ENCODE results near the gene NT5DC4.

NT5DC4 gene

DNA sequence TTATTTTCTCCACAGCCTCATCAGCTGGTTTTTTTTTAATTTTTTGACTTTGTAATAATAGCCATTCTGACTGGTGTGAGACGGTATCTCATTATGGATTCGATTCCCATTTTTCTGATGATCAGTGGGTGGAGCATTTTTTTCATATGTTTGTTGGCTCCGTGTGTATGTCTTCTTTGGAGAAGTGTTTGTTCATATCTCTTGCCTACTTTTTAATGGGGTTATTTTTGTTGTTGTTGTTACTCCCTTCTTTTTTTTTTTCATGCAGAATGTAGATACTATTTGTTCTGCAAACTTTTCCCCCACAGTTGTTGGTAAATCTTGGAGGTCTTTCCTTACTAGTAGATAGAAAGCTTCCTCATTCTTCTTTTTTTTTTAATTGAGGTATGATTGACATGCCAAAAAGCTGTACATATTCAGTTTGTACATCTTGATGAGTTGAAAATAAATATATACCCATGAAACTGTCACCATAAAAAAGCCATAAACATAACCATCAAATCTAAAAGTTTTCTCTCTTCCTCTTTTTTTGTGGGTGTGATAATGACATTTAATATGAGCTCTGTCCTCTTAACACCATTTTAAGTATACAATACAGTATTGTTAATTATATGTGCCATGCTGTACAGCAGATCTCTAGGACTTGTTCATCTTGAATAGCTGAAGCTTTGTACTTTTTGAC is 21.8 kb upstream of the NT5DC4 start:
- H2AFZ ChIP-seq (ENCODE audit: low read length), result no peak overlapping the region
- no peaks in the 10 kb centered on the region for H4K20me1 ChIP-seq (ENCODE audit: insufficient read depth, low read length)
- no peaks in the 10 kb centered on the region for H3K9me2 ChIP-seq (replicated peaks; ENCODE audit: insufficient read depth, low read length)
- no peak overlapping the region for H3K4me3 ChIP-seq (ENCODE audit: low read length)
- H3K27ac ChIP-seq (ENCODE audit: low read length), result no peak overlapping the region
- H3K4me2 ChIP-seq (ENCODE audit: low read depth, low read length), result no peak overlapping the region
- no peaks in the 10 kb centered on the region for H3K79me2 ChIP-seq (ENCODE audit: low read length)
- DNase-seq, result no peak
- H3F3A ChIP-seq (ENCODE audit: insufficient read depth, low read length), result no peaks in the 10 kb centered on the region
- no peaks in the 10 kb centered on the region for H3K9me3 ChIP-seq (replicated peaks; ENCODE audit: insufficient read depth, low read length)
- no peaks in the 10 kb centered on the region for H3K27me3 ChIP-seq (replicated peaks; ENCODE audit: insufficient read depth, low read length)
- no peak overlapping the region for H3K9ac ChIP-seq (ENCODE audit: low read length)
- TF ChIP-seq EZH2 (optimal IDR thresholded peaks at IDR 0.05; ENCODE audit: low read depth, low read length) (no peak), EZH2phosphoT487 (IDR thresholded peaks at IDR 0.05; ENCODE audit: low read length) (no peak)
- TF ChIP-seq, protein P1, sequence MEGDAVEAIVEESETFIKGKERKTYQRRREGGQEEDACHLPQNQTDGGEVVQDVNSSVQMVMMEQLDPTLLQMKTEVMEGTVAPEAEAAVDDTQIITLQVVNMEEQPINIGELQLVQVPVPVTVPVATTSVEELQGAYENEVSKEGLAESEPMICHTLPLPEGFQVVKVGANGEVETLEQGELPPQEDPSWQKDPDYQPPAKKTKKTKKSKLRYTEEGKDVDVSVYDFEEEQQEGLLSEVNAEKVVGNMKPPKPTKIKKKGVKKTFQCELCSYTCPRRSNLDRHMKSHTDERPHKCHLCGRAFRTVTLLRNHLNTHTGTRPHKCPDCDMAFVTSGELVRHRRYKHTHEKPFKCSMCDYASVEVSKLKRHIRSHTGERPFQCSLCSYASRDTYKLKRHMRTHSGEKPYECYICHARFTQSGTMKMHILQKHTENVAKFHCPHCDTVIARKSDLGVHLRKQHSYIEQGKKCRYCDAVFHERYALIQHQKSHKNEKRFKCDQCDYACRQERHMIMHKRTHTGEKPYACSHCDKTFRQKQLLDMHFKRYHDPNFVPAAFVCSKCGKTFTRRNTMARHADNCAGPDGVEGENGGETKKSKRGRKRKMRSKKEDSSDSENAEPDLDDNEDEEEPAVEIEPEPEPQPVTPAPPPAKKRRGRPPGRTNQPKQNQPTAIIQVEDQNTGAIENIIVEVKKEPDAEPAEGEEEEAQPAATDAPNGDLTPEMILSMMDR (IDR thresholded peaks at IDR 0.05; ENCODE audit: low read length), result no peak
- H3K4me1 ChIP-seq (ENCODE audit: low read length), result no peaks in the 10 kb centered on the region
- no peaks in the 10 kb centered on the region for H3K36me3 ChIP-seq (replicated peaks; ENCODE audit: insufficient read depth, low read length)

DNA sequence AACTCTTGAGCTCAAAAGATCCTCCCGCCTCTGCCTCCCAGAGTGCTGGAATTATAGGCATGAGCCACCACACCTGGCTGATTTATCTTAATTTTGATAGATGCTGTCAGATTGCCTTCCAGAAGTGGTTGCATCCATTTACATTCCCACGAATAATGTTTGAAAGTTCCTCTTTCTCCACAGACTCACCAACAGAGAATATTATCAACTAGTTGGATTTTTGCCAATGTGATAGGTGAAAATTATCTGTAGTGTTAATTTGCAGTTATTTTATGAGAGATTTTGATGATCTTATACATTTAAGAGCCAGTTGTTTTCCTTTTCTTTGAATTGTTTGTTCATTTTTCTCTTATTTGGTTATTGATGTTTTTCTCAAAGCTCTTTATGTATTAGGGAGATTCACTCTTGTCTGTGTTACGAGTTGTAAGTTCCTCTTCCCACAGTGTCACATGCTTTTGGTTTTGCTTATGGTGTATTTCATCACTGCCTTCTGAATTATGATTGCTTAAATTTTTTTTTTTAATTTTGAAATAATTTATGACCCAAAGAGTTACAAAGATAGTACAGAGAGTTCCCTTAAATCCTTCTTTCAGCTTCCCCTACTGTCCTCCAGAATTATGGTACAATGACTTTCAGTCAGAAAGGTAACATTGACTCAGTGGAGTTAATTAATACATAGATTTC is 20.7 kb upstream of the NT5DC4 start:
- no peaks in the 10 kb centered on the region for H3K9me2 ChIP-seq (replicated peaks; ENCODE audit: insufficient read depth, low read length)
- H3K79me2 ChIP-seq (ENCODE audit: low read length), result no peaks in the 10 kb centered on the region
- H3K4me2 ChIP-seq (ENCODE audit: low read depth, low read length), result no peak overlapping the region
- H3K27me3 ChIP-seq (replicated peaks; ENCODE audit: insufficient read depth, low read length), result no peaks in the 10 kb centered on the region
- no peaks in the 10 kb centered on the region for H3K9me3 ChIP-seq (replicated peaks; ENCODE audit: insufficient read depth, low read length)
- no peaks in the 10 kb centered on the region for H3K36me3 ChIP-seq (replicated peaks; ENCODE audit: insufficient read depth, low read length)
- H3K4me3 ChIP-seq (ENCODE audit: low read length), result no peak overlapping the region
- no peak for DNase-seq
- TF ChIP-seq, protein P1 (IDR thresholded peaks at IDR 0.05; ENCODE audit: low read length), result no peak
- TF ChIP-seq EZH2phosphoT487 (IDR thresholded peaks at IDR 0.05; ENCODE audit: low read length) (no peak), EZH2 (optimal IDR thresholded peaks at IDR 0.05; ENCODE audit: low read depth, low read length) (no peak)
- no peaks in the 10 kb centered on the region for H4K20me1 ChIP-seq (ENCODE audit: insufficient read depth, low read length)
- H2AFZ ChIP-seq (ENCODE audit: low read length), result no peak overlapping the region
- no peaks in the 10 kb centered on the region for H3F3A ChIP-seq (ENCODE audit: insufficient read depth, low read length)
- no peak overlapping the region for H3K27ac ChIP-seq (ENCODE audit: low read length)
- H3K4me1 ChIP-seq (ENCODE audit: low read length), result no peaks in the 10 kb centered on the region
- no peak overlapping the region for H3K9ac ChIP-seq (ENCODE audit: low read length)

DNA sequence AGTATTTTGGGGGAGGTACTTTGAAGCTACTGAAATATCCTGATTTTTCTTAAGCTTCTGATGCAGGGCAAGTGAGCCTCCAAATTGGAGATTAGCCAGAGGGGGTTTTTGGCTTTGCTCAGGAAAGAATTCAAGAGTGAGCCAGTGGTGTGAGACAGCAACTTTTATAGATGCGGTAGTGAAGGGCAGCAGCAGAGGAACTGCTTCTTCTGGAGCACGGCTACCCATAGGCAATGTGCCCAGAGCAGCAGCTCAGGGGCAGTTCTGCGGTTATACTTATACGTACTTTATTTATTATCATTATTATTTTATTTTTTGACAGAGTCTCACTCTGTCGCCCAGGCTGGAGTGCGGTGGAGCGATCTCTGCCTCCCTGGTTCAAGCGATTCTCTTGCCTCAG is 19.8 kb upstream of the NT5DC4 start:
- Histone ChIP-seq H4K20me1 (ENCODE audit: insufficient read depth, low read length) (no peaks in the 10 kb centered on the region), H3K4me1 (ENCODE audit: low read length) (no peaks in the 10 kb centered on the region), H3K4me3 (ENCODE audit: low read length) (no peak overlapping the region), H3K4me2 (ENCODE audit: low read depth, low read length) (no peak overlapping the region), H3K9ac (ENCODE audit: low read length) (no peak overlapping the region), H3K36me3 (replicated peaks; ENCODE audit: insufficient read depth, low read length) (no peaks in the 10 kb centered on the region), H2AFZ (ENCODE audit: low read length) (no peak overlapping the region), H3K79me2 (ENCODE audit: low read length) (no peaks in the 10 kb centered on the region), H3K9me2 (replicated peaks; ENCODE audit: insufficient read depth, low read length) (no peaks in the 10 kb centered on the region), H3F3A (ENCODE audit: insufficient read depth, low read length) (no peaks in the 10 kb centered on the region), H3K27me3 (replicated peaks; ENCODE audit: insufficient read depth, low read length) (no peaks in the 10 kb centered on the region), H3K9me3 (replicated peaks; ENCODE audit: insufficient read depth, low read length) (no peaks in the 10 kb centered on the region), H3K27ac (ENCODE audit: low read length) (no peak overlapping the region)
- DNase-seq, result no peak
- TF ChIP-seq EZH2 (optimal IDR thresholded peaks at IDR 0.05; ENCODE audit: low read depth, low read length) (no peak), EZH2phosphoT487 (IDR thresholded peaks at IDR 0.05; ENCODE audit: low read length) (no peak)
- TF ChIP-seq, protein P1 (IDR thresholded peaks at IDR 0.05; ENCODE audit: low read length), result no peak

All from MM.1S (cell line).